Omental fat pad (tissue), 4 donors: ENCODE results near the gene UBFD1. TPM values are rescaled to one million over a fixed set of nuclear protein-coding genes. Genes with fewer than 3 reads are reported as not detected.

ENCODE experiments used
- ATAC-seq: fragments of 150-250 bp; one replicate; pipeline ENCODE4 v1.9.1; 2016; ENCODE audit warnings: mild to moderate bottlenecking, moderate library complexity; ENCODE audit not compliant: low FRiP score
- DNase-seq: peaks from one replicate; pipeline ENCODE4 v3.0.0-alpha.2; 2019; ENCODE audit warnings: low spot score
- total RNA-seq, 4 donors: library from RNA; depleted of rRNA; stranded (reverse); fragments of >200 nt; gene quantifications; one replicate each; pipeline ENCODE4 v1.1.0, GENCODE V29; 2016
- TF ChIP-seq, protein P1 (sequence below), 3 donors: fragments of 450-650 bp; IDR thresholded peaks; one replicate each; pipeline ENCODE4 v1.5.1; 2016 to 2017; ENCODE audit warnings: antibody characterized with exemption in 3 of 3, mild to moderate bottlenecking in 3 of 3, moderate library complexity in 2 of 3

UBFD1 gene
- total RNA-seq, 4 donors from 2014 or later, result 55.8 to 89.1 (median 66.5) TPM

DNA sequence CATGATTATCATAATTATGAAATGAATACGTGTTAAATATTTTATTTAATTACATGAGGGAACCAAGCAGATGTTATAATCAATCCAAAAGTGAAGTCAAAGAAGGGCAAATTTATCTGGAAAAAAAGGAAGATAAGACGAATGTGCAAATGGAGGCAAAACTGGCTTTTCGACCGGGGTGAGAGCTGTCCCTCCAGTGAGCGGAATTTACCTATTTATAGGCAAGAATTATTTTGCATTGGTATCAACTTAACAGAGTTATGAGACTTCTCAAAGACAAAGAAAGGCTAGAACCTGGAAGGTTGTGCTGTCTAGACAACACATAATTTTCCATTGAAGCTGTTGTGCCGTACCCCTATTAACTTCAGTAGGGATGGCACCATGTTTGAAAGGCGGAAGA is 45.8 kb upstream of the UBFD1 start:
- ATAC-seq, result no peak
- DNase-seq, result no peak
- TF ChIP-seq, protein P1, sequence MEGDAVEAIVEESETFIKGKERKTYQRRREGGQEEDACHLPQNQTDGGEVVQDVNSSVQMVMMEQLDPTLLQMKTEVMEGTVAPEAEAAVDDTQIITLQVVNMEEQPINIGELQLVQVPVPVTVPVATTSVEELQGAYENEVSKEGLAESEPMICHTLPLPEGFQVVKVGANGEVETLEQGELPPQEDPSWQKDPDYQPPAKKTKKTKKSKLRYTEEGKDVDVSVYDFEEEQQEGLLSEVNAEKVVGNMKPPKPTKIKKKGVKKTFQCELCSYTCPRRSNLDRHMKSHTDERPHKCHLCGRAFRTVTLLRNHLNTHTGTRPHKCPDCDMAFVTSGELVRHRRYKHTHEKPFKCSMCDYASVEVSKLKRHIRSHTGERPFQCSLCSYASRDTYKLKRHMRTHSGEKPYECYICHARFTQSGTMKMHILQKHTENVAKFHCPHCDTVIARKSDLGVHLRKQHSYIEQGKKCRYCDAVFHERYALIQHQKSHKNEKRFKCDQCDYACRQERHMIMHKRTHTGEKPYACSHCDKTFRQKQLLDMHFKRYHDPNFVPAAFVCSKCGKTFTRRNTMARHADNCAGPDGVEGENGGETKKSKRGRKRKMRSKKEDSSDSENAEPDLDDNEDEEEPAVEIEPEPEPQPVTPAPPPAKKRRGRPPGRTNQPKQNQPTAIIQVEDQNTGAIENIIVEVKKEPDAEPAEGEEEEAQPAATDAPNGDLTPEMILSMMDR (IDR thresholded peaks at IDR 0.05), result no peak

DNA sequence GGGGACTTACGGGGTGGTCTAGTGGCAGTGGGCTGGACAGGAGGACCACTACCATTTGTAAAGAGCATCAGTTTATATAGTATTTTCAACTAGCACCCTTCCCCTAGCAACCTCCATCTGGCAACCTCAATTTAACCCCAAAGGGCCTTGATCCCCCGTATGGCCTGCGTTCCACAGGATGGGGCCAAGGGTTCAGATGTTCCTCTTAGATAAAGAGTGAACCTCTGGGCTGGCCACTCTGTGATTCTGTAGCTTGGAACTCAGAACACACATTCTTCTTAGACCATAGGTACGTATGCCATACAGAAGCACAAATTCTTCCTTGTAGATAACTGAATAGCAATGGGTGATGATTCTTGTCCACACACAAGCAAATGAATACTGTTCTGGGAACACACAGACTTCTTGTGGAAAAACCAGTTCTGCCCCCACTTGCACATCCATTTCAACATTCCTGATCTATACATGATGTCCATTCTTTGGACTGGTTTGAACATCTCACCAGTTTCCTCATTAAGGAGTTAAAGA is 45.3 kb upstream of the UBFD1 start:
- TF ChIP-seq, protein P1 (IDR thresholded peaks at IDR 0.05), result no peak
- ATAC-seq (no peak), DNase-seq (no peak)

DNA sequence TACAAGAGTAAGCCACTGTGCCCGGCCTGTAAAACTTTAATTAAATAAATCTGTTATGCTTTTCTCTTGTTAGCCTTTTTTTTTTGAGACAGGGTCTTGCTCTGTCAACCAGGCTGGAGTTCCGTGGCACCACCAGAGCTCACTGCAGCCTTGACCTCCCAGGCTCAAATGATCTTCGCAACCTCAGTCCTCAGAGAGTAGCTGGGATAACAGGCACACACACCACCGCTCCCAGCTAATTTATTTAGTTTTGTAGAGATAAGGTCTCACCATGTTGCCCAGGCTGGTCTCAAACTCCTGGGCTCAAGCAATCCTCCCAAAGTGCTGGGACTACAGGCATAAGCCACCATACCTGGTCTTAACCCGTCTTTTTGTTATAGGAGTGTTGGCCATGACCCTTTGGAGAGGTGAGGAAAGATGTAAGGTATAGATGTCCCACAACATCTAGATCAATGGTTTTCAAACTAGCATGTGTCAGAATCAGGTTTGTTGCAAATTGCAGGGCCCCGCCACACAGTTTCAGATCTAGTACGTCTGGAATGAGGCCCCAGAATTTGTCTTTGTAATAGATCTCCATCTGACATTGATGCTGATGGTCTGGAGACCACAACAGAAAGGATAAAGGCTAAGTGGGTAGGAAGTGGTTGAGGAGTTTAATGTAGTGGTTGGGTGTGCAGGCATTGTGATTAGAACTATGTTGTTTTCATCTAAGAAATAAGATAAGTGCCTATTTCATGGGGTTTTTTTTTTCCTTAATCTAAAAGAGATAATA is 43.0 kb upstream of the UBFD1 start:
- DNase-seq (no peak), ATAC-seq (no peak)
- TF ChIP-seq, protein P1 (IDR thresholded peaks at IDR 0.05), result no peak

DNA sequence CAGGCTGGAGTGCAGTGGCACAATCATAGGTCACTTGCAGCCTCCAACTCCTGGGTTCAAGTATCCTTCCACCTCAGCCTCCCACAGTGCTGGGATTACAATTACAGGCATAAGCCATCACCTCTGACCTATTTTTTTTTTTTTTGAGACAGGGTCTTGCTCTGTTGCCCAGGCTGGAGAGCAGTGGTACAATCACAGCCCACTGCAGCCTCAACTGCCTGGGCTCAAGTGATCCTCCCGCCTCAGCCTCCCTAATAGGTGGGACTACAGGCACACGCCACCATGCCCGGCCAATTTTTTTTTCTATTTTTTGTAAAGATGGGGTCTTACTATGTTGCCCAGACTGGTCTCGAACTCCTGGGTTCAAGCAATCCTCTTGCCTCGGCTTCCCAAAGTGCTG is 41.6 kb upstream of the UBFD1 start:
- TF ChIP-seq, protein P1 (IDR thresholded peaks at IDR 0.05), result no peak
- ATAC-seq (no peak), DNase-seq (no peak)

DNA sequence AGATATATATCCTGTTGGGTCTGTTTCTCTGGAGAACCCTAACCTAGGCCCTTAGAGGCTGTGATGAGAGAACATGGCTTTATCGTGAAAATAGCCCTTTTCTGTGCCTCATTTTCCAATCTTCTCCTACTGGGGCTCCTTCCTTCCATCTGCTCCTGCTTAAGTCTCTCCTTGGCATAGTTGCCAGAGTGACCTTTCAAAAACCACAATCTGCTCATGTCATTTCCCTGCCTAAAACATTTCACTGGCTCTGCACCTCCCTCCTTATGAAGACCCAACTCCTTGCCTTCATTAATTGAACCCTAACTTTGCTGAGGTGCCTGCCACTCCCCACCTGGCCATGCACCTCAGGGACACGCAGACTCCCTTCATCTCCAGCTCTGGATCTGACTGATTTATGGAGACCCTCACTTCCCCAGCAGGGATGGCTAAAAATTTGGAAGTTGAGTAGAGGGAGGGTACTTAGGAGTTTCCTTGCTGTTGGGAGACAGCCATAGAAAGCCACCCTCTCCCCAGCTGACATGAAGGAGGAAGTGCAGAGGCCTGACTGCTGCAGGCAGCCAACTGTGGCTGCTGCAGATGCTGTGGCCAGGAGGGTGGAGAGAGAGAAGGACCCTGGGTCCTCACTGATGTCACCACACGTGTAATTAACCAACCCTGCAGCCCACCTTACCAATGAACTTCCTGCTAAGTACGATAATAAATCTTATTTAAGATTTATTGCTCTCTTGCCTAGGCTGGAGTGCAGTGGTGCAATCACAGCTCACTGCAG is 41.0 kb upstream of the UBFD1 start:
- TF ChIP-seq, protein P1 (IDR thresholded peaks at IDR 0.05), result no peak
- no peak for DNase-seq
- ATAC-seq, result no peak

DNA sequence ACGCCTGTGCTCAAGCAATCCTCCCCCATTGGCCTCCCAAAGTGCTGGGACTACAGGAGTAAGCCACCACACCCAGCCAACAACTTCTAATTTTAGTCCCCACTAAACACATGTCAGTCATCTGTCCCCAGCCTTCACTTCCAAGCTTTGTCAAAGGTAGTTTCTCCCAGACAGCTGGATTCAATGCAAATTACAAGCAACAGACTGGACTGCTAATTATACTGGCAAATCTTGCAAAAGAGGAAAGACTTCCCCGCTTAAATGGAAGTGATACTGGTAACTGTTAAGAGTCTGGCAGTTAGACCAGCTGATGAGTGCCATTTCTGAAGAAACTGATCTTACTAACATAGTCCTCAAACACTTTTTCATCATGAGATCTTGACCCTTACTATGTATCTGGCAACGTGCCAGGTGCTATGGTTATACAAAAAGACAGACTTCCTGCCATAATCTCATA is 39.1 kb upstream of the UBFD1 start:
- ATAC-seq (no peak), DNase-seq (no peak)
- TF ChIP-seq, protein P1 (IDR thresholded peaks at IDR 0.05), result no peak
